ENCODE measurements around the gene CLINT1. TPM values are rescaled to one million over a fixed set of nuclear protein-coding genes. Genes with fewer than 3 reads are reported as not detected.

The CLINT1 gene
- total and polyA plus RNA-seq, 4 donors, result 31.7 to 60.9 (median 44.5) TPM

- Histone ChIP-seq H3K4me1 (ENCODE audit: control insufficient read depth in 1 of 2, insufficient read depth in 2 of 2, low read length in 2 of 2) (no peaks in the 10 kb centered on the region), H3K4me3 (ENCODE audit: low read length in 2 of 2) (no peak overlapping the region), H3K36me3 (ENCODE audit: control insufficient read depth in 1 of 2, insufficient read depth in 2 of 2, low read length in 1 of 2) (no peaks in the 10 kb centered on the region), H3K27ac (ENCODE audit: low read depth in 1 of 2, low read length in 2 of 2) (no peak overlapping the region), H3K9me3 (ENCODE audit: control insufficient read depth, low read length) (no peaks in the 10 kb centered on the region), H3K27me3 (ENCODE audit: control insufficient read depth in 1 of 2, insufficient read depth in 2 of 2, low read length in 1 of 2) (no peaks in the 10 kb centered on the region)
- 18 to 19% methylated on average over 4 of the region's 4 CpGs for WGBS, 2 donors
- intact Hi-C loops (cut with DNase I), result no loop called here
- DNase-seq (no peak), ATAC-seq (ENCODE audit: low FRiP score) (no peak)
These were observed 8.9 kb upstream of the CLINT1 start for GRCh38 chr5:157867751-157868387.

GRCh38 chr5:157866536-157866935, 7.6 kb upstream of the CLINT1 start:
- H3K4me1 ChIP-seq (ENCODE audit: control insufficient read depth in 1 of 2, insufficient read depth in 2 of 2, low read length in 2 of 2), result no peaks in the 10 kb centered on the region
- H3K27ac ChIP-seq (ENCODE audit: low read depth in 1 of 2, low read length in 2 of 2), result no peak overlapping the region
- no peak overlapping the region for H3K4me3 ChIP-seq (ENCODE audit: low read length in 2 of 2)
- no peaks in the 10 kb centered on the region for H3K9me3 ChIP-seq (ENCODE audit: control insufficient read depth, low read length)
- H3K36me3 ChIP-seq (ENCODE audit: control insufficient read depth in 1 of 2, insufficient read depth in 2 of 2, low read length in 1 of 2), result no peaks in the 10 kb centered on the region
- ATAC-seq (ENCODE audit: low FRiP score) (no peak), DNase-seq (no peak)
- intact Hi-C loops (cut with DNase I), result no loop called here
- no peaks in the 10 kb centered on the region for H3K27me3 ChIP-seq (ENCODE audit: control insufficient read depth in 1 of 2, insufficient read depth in 2 of 2, low read length in 1 of 2)
- WGBS, 2 donors, result 45 to 66% methylated on average over 2 of the region's 2 CpGs

- intact Hi-C loops (cut with DNase I), result no loop called here
- DNase-seq (no peak), ATAC-seq (ENCODE audit: low FRiP score) (no peak)
- no peaks in the 10 kb centered on the region for H3K9me3 ChIP-seq (ENCODE audit: control insufficient read depth, low read length)
- WGBS, 2 donors, result 72 to 73% methylated on average over 4 of the region's 4 CpGs
- H3K27me3 ChIP-seq (ENCODE audit: control insufficient read depth in 1 of 2, insufficient read depth in 2 of 2, low read length in 1 of 2), result no peaks in the 10 kb centered on the region
- no peaks in the 10 kb centered on the region for H3K36me3 ChIP-seq (ENCODE audit: control insufficient read depth in 1 of 2, insufficient read depth in 2 of 2, low read length in 1 of 2)
- no peak overlapping the region for H3K4me3 ChIP-seq (ENCODE audit: low read length in 2 of 2)
- no peaks in the 10 kb centered on the region for H3K4me1 ChIP-seq (ENCODE audit: control insufficient read depth in 1 of 2, insufficient read depth in 2 of 2, low read length in 2 of 2)
- H3K27ac ChIP-seq (ENCODE audit: low read depth in 1 of 2, low read length in 2 of 2), result no peak overlapping the region
These were observed 6.8 kb upstream of the CLINT1 start for GRCh38 chr5:157865781-157866180.

GRCh38 chr5:157864067-157864466, 5.1 kb upstream of the CLINT1 start:
- 78 to 81% methylated on average over 4 of the region's 4 CpGs for WGBS, 2 donors
- Histone ChIP-seq H3K4me1 (ENCODE audit: control insufficient read depth in 1 of 2, insufficient read depth in 2 of 2, low read length in 2 of 2) (no peaks in the 10 kb centered on the region), H3K4me3 (ENCODE audit: low read length in 2 of 2) (no peak overlapping the region), H3K36me3 (ENCODE audit: control insufficient read depth in 1 of 2, insufficient read depth in 2 of 2, low read length in 1 of 2) (no peaks in the 10 kb centered on the region), H3K27me3 (ENCODE audit: control insufficient read depth in 1 of 2, insufficient read depth in 2 of 2, low read length in 1 of 2) (no peaks in the 10 kb centered on the region), H3K27ac (ENCODE audit: low read depth in 1 of 2, low read length in 2 of 2) (no peak overlapping the region), H3K9me3 (ENCODE audit: control insufficient read depth, low read length) (no peaks in the 10 kb centered on the region)
- no peak for DNase-seq
- no peak for ATAC-seq (ENCODE audit: low FRiP score)
- intact Hi-C loops (cut with DNase I), result no loop called here

- DNase-seq, result no peak
- WGBS, 2 donors, result 89 to 94% methylated on average over 6 of the region's 6 CpGs
- Histone ChIP-seq H3K4me3 (ENCODE audit: low read length in 2 of 2) (no peak overlapping the region), H3K36me3 (ENCODE audit: control insufficient read depth in 1 of 2, insufficient read depth in 2 of 2, low read length in 1 of 2) (no peaks in the 10 kb centered on the region), H3K9me3 (ENCODE audit: control insufficient read depth, low read length) (no peaks in the 10 kb centered on the region), H3K4me1 (ENCODE audit: control insufficient read depth in 1 of 2, insufficient read depth in 2 of 2, low read length in 2 of 2) (no peaks in the 10 kb centered on the region), H3K27ac (ENCODE audit: low read depth in 1 of 2, low read length in 2 of 2) (no peak overlapping the region), H3K27me3 (ENCODE audit: control insufficient read depth in 1 of 2, insufficient read depth in 2 of 2, low read length in 1 of 2) (no peaks in the 10 kb centered on the region)
- ATAC-seq (ENCODE audit: low FRiP score), result no peak
- intact Hi-C loops (cut with DNase I), result no loop called here
These were observed 3.4 kb upstream of the CLINT1 start for GRCh38 chr5:157862183-157862851.

- DNase-seq, result no peak
- no peaks in the 10 kb centered on the region for H3K36me3 ChIP-seq (ENCODE audit: control insufficient read depth in 1 of 2, insufficient read depth in 2 of 2, low read length in 1 of 2)
- no peak for ATAC-seq (ENCODE audit: low FRiP score)
- no peaks in the 10 kb centered on the region for H3K27me3 ChIP-seq (ENCODE audit: control insufficient read depth in 1 of 2, insufficient read depth in 2 of 2, low read length in 1 of 2)
- no peak overlapping the region for H3K4me3 ChIP-seq (ENCODE audit: low read length in 2 of 2)
- WGBS, 2 donors, result 72 to 76% methylated on average over 8 of the region's 8 CpGs
- H3K4me1 ChIP-seq (ENCODE audit: control insufficient read depth in 1 of 2, insufficient read depth in 2 of 2, low read length in 2 of 2), result no peaks in the 10 kb centered on the region
- intact Hi-C loops (cut with DNase I), result no loop called here
- H3K9me3 ChIP-seq (ENCODE audit: control insufficient read depth, low read length), result no peaks in the 10 kb centered on the region
- H3K27ac ChIP-seq (ENCODE audit: low read depth in 1 of 2, low read length in 2 of 2), result no peak overlapping the region
These were observed 2.2 kb upstream of the CLINT1 start for GRCh38 chr5:157860898-157861890.

- no peak overlapping the region for H3K27ac ChIP-seq (ENCODE audit: low read depth in 1 of 2, low read length in 2 of 2)
- no peak for ATAC-seq (ENCODE audit: low FRiP score)
These were observed 256 bp upstream of the CLINT1 start for GRCh38 chr5:157859227-157859575.

GRCh38 chr5:157857816-157858526, 974 bp downstream of the CLINT1 start:
- H3K36me3 ChIP-seq (ENCODE audit: control insufficient read depth in 1 of 2, insufficient read depth in 2 of 2, low read length in 1 of 2), result no peaks in the 10 kb centered on the region
- H3K4me3 ChIP-seq (ENCODE audit: low read length in 2 of 2), result peak overlapping the region; percentile 48 to 92
- intact Hi-C loops (cut with DNase I), result loop anchor here (5.0 to 10.0 kb wide), 4 partner anchors 87 to 1277 kb away; no protein-coding TSS in a partner anchor
- H3K4me1 ChIP-seq (ENCODE audit: control insufficient read depth in 1 of 2, insufficient read depth in 2 of 2, low read length in 2 of 2), result no peaks in the 10 kb centered on the region
- H3K27ac ChIP-seq (ENCODE audit: low read depth in 1 of 2, low read length in 2 of 2), result peak overlapping the region in 1 of 2 donors; percentile 0
- DNase-seq (no peak), ATAC-seq (ENCODE audit: low FRiP score) (peak; percentile 40)
- no peaks in the 10 kb centered on the region for H3K27me3 ChIP-seq (ENCODE audit: control insufficient read depth in 1 of 2, insufficient read depth in 2 of 2, low read length in 1 of 2)
- H3K9me3 ChIP-seq (ENCODE audit: control insufficient read depth, low read length), result no peaks in the 10 kb centered on the region
- 2% methylated on average over 5 of the region's 5 CpGs for WGBS, 2 donors

More at GRCh38 chr5:157859227-157859575, 256 bp upstream of the CLINT1 start:
- no peaks in the 10 kb centered on the region for H3K27me3 ChIP-seq (ENCODE audit: control insufficient read depth in 1 of 2, insufficient read depth in 2 of 2, low read length in 1 of 2)
- no peaks in the 10 kb centered on the region for H3K4me1 ChIP-seq (ENCODE audit: control insufficient read depth in 1 of 2, insufficient read depth in 2 of 2, low read length in 2 of 2)
- intact Hi-C loops (cut with DNase I), result loop anchor here (5.0 to 10.0 kb wide), 4 partner anchors 86 to 1276 kb away; no protein-coding TSS in a partner anchor
- no peaks in the 10 kb centered on the region for H3K9me3 ChIP-seq (ENCODE audit: control insufficient read depth, low read length)
- 31 to 33% methylated on average over 10 of the region's 10 CpGs for WGBS, 2 donors
- no peaks in the 10 kb centered on the region for H3K36me3 ChIP-seq (ENCODE audit: control insufficient read depth in 1 of 2, insufficient read depth in 2 of 2, low read length in 1 of 2)
- DNase-seq, result no peak
- peak overlapping the region; percentile 48 to 92 for H3K4me3 ChIP-seq (ENCODE audit: low read length in 2 of 2)

Data from aorta (tissue), 5 donors.